Measurements from ENCODE around the gene AFF3. TPM values are rescaled to one million over a fixed set of nuclear protein-coding genes. Genes with fewer than 3 reads are reported as not detected.

AFF3 gene
- total RNA-seq, 5 donors from 2014 or later (not counting 1 experiment from before 2014, with no cell fraction given): 9.9 to 23.5 (median 11.5) TPM

DNA sequence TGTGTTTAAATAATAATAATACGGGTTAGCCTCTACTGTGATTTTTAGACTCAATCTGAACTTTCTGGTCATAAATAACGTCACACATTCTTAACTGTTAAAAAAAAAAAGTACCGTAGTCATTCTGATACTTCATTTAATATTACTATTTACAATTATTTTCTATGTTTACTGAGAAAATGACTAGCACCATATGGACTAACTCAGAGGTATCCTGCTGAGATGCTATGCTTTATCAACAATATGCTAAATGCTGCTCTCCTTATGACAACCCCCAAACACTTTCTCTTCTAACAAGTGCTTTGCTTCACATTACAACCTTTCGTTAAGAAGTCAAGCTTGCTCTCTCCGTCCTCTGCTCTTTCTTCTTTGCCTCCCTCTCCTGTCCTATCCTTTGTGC, 182.1 kb downstream of the AFF3 start:
- Mint-ChIP-seq H3K4me1 (peaks cover 0 to 6% (median 0%) of the 10 kb centered on the region in 3 donors), H3K36me3 (no peaks in the 10 kb centered on the region), H3K9me3 (no peaks in the 10 kb centered on the region), H3K27me3 (no peaks in the 10 kb centered on the region), H3K4me3 (no peak overlapping the region), H3K27ac (no peak overlapping the region)
- ATAC-seq (replicated peaks in 1 of 4) (no peak), DNase-seq (no peak)
- Histone ChIP-seq H3K9me3 (peaks cover 2% of the 10 kb centered on the region), H3K27me3 (replicated peaks in 1 of 2; ENCODE audit: control insufficient read depth in 2 of 2, extremely low read depth in 1 of 2, insufficient read depth in 2 of 2, low read length in 1 of 2) (no peaks in the 10 kb centered on the region), H3K4me3 (ENCODE audit: control insufficient read depth in 1 of 2, extremely low read depth in 1 of 2, low read length in 1 of 2) (no peak overlapping the region), H3K4me1 (ENCODE audit: control insufficient read depth in 1 of 2, extremely low read depth in 1 of 2, insufficient read depth in 2 of 2, low read length in 2 of 2) (no peaks in the 10 kb centered on the region), H3K27ac (ENCODE audit: low read length) (no peak overlapping the region), H3K36me3 (ENCODE audit: control insufficient read depth in 2 of 2, extremely low read depth in 1 of 2, insufficient read depth in 1 of 2, low read length in 1 of 2) (no peaks in the 10 kb centered on the region)
- 73% methylated on average over 2 of the region's 5 CpGs for WGBS (ENCODE audit: insufficient coverage)
- CTCF ChIA-PET: no interaction called here
- POLR2A ChIA-PET: no interaction called here

DNA sequence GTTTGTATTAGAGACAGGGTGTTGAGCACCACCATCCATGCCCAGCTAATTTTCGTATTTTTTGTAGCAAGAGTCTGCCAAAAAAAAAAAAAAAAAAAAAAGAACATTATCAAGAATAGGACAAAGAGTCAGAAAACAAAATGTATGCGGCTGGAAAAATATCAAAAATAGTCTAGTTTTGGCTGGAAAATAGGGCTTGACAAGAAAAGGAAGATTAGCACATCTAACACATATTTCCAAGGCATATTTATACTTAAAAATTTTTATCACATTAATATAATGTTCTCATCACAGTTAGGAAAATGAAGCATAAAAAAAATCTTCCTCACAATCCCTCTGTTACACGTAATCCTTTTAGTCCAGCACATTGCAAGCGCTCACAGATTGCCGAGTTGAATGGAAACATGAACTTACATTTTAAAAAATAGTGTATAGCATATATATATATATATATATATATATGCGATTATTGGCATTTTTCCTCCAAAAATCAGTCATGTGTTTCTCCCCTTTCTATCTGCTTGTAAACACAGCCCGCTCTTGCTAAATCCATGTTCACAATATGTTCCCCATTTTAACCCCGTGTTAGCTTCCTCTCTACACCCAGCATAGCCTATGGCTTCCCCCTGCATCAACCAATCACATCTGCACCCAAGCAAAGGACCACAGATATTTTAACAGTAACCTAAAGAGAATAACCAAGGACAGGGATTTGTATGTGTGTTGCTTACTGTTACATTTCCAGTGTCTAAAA, 183.0 kb downstream of the AFF3 start:
- no peak overlapping the region for H3K27ac ChIP-seq (ENCODE audit: low read length)
- H3K4me3 ChIP-seq (ENCODE audit: control insufficient read depth in 1 of 2, extremely low read depth in 1 of 2, low read length in 1 of 2): no peak overlapping the region
- Mint-ChIP-seq H3K27ac (no peak overlapping the region), H3K9me3 (no peaks in the 10 kb centered on the region), H3K27me3 (no peaks in the 10 kb centered on the region), H3K4me3 (no peak overlapping the region), H3K4me1 (peaks cover 0 to 6% (median 0%) of the 10 kb centered on the region in 3 donors), H3K36me3 (no peaks in the 10 kb centered on the region)
- ChIA-PET POLR2A (interaction anchor here in 1 of 2 donors (0.7 kb wide), 1 partner anchor 26 kb away, joined by 9 read pairs; no protein-coding TSS in a partner anchor), CTCF (no interaction called here)
- WGBS (ENCODE audit: insufficient coverage): no CpG with 5 or more reads among the region's 8 CpGs
- DNase-seq (no peak), ATAC-seq (replicated peaks in 1 of 4) (no peak)
- no peaks in the 10 kb centered on the region for H3K4me1 ChIP-seq (ENCODE audit: control insufficient read depth in 1 of 2, extremely low read depth in 1 of 2, insufficient read depth in 2 of 2, low read length in 2 of 2)
- no peaks in the 10 kb centered on the region for H3K27me3 ChIP-seq (replicated peaks in 1 of 2; ENCODE audit: control insufficient read depth in 2 of 2, extremely low read depth in 1 of 2, insufficient read depth in 2 of 2, low read length in 1 of 2)
- H3K9me3 ChIP-seq: peaks cover 2% of the 10 kb centered on the region
- H3K36me3 ChIP-seq (ENCODE audit: control insufficient read depth in 2 of 2, extremely low read depth in 1 of 2, insufficient read depth in 1 of 2, low read length in 1 of 2): no peaks in the 10 kb centered on the region

DNA sequence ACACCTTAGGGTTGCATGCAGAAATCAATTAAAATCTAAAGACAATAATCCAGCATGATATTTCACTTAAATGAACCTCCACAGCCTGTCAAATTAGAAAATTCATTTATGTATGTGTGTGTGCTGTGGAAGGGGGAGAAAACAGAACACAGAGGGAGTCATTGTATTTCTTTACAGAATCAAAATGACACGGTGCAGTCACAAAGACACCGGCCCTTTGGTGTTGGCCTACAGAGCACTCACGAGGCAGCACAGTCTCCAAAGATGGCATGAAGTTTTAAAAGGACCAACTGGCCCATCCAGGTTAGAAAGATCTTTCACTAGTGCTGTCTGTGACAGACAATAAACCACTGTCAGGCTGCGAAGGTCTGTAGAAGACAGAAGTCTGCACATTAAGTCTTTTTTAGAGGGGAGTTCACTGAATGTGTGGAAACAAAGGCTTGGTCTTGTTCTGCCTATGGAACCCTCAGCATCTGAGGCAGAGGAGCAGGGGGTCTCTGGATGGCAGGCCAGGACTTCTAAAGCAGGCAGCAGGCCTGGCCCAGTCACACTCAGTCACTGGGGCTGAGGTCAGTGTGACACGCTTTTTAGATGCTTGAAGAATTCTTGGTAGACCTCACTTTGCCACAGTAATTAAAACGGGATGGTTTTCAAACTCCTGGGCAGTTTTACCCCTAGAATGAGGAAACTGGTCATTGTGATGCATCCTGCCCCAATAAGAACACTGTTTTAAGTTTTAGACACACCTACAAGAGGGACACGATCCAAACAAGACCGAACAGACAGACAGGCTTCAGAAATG, 184.9 kb downstream of the AFF3 start:
- WGBS (ENCODE audit: insufficient coverage): 91% methylated on average over 8 of the region's 8 CpGs
- no peaks in the 10 kb centered on the region for H3K9me3 Mint-ChIP-seq
- ChIA-PET POLR2A (no interaction called here), CTCF (no interaction called here)
- no peak overlapping the region for H3K27ac Mint-ChIP-seq
- H3K4me1 ChIP-seq (ENCODE audit: control insufficient read depth in 1 of 2, extremely low read depth in 1 of 2, insufficient read depth in 2 of 2, low read length in 2 of 2): no peaks in the 10 kb centered on the region
- ATAC-seq (replicated peaks in 1 of 4) (no peak), DNase-seq (no peak)
- H3K27ac ChIP-seq (ENCODE audit: low read length): no peak overlapping the region
- no peak overlapping the region for H3K4me3 Mint-ChIP-seq
- no peak overlapping the region for H3K4me3 ChIP-seq (ENCODE audit: control insufficient read depth in 1 of 2, extremely low read depth in 1 of 2, low read length in 1 of 2)
- H3K9me3 ChIP-seq: no peaks in the 10 kb centered on the region
- peaks cover 0 to 6% (median 0%) of the 10 kb centered on the region in 3 donors for H3K4me1 Mint-ChIP-seq
- H3K27me3 Mint-ChIP-seq: no peaks in the 10 kb centered on the region
- peaks cover 0 to 3% of the 10 kb centered on the region in 2 donors for H3K36me3 ChIP-seq (ENCODE audit: control insufficient read depth in 2 of 2, extremely low read depth in 1 of 2, insufficient read depth in 1 of 2, low read length in 1 of 2)
- peaks cover 3% of the 10 kb centered on the region for H3K36me3 Mint-ChIP-seq
- no peaks in the 10 kb centered on the region for H3K27me3 ChIP-seq (replicated peaks in 1 of 2; ENCODE audit: control insufficient read depth in 2 of 2, extremely low read depth in 1 of 2, insufficient read depth in 2 of 2, low read length in 1 of 2)

DNA sequence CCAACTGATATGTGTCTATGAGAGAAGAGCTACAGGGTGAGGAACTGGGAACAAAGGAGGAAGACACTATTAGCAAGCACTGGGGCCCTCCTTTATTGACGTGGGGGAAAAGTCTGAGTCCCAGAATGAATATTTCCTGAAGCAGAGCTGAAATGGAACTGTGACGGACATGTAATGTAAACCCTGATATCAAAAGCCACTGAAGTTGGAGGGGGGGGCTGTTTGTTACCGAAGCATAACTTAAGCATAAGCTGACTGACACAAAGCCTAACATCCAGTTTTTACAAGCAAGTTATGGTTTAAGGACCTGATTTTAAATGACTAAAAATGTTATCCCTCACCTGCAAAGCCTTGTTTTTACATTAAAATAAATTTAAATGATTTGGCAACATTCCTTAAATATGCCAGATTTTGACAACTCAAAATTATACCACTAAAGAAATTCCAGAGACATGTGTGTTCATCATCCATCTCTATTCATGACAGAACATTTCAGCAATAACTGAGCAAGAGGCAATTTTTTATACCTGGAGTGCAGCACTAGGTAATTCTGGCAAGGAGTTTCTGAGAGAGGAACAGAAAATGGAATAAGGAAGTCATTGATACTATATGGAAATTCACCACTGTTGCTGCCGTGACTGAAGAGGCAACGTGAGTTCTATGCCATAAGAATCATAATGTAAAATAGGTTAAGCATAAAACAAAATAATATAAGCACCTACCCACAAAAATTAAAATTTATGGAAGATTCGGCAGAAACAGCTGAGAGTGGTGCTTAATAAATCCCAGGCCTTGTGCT, 186.0 kb downstream of the AFF3 start:
- Mint-ChIP-seq H3K9me3 (no peaks in the 10 kb centered on the region), H3K4me3 (no peak overlapping the region), H3K4me1 (no peaks in the 10 kb centered on the region), H3K27me3 (no peaks in the 10 kb centered on the region), H3K36me3 (peaks cover 3% of the 10 kb centered on the region), H3K27ac (no peak overlapping the region)
- Histone ChIP-seq H3K36me3 (ENCODE audit: control insufficient read depth in 2 of 2, extremely low read depth in 1 of 2, insufficient read depth in 1 of 2, low read length in 1 of 2) (peaks cover 0 to 3% of the 10 kb centered on the region in 2 donors), H3K4me3 (ENCODE audit: control insufficient read depth in 1 of 2, extremely low read depth in 1 of 2, low read length in 1 of 2) (no peak overlapping the region), H3K27me3 (replicated peaks in 1 of 2; ENCODE audit: control insufficient read depth in 2 of 2, extremely low read depth in 1 of 2, insufficient read depth in 2 of 2, low read length in 1 of 2) (no peaks in the 10 kb centered on the region), H3K4me1 (ENCODE audit: control insufficient read depth in 1 of 2, extremely low read depth in 1 of 2, insufficient read depth in 2 of 2, low read length in 2 of 2) (no peaks in the 10 kb centered on the region), H3K9me3 (no peaks in the 10 kb centered on the region), H3K27ac (ENCODE audit: low read length) (no peak overlapping the region)
- DNase-seq: no peak
- POLR2A ChIA-PET: no interaction called here
- ATAC-seq (replicated peaks in 1 of 4): no peak
- CTCF ChIA-PET: no interaction called here
- no CpG with 5 or more reads among the region's 6 CpGs for WGBS (ENCODE audit: insufficient coverage)

DNA sequence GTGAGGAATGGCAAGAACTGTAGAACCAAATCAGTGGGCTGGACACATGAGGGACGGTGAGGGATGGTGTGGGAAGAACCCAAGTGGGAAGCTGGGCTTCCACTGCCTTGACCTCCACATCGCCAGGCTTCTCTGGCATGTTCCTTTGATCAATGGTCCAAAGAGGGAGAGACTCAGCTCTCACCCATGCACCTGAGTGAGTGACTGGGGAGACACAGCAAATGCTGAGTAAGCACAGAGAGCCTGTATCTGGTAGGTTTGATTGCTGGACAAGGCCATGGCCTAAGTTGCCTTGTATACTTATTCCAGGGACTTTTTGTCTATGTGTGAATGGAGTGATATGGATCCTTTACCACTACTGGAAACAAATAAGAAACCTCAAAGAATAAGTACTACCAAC, 188.6 kb downstream of the AFF3 start:
- Mint-ChIP-seq H3K27me3 (no peaks in the 10 kb centered on the region), H3K4me3 (no peak overlapping the region), H3K36me3 (peaks cover 3% of the 10 kb centered on the region), H3K9me3 (no peaks in the 10 kb centered on the region), H3K27ac (no peak overlapping the region), H3K4me1 (no peaks in the 10 kb centered on the region)
- POLR2A ChIA-PET: no interaction called here
- H3K27ac ChIP-seq (ENCODE audit: low read length): no peak overlapping the region
- WGBS (ENCODE audit: insufficient coverage): 83% methylated on average over 1 of the region's 2 CpGs
- CTCF ChIA-PET: no interaction called here
- no peaks in the 10 kb centered on the region for H3K9me3 ChIP-seq
- H3K36me3 ChIP-seq (ENCODE audit: control insufficient read depth in 2 of 2, extremely low read depth in 1 of 2, insufficient read depth in 1 of 2, low read length in 1 of 2): peaks cover 0 to 3% of the 10 kb centered on the region in 2 donors
- ATAC-seq (replicated peaks in 1 of 4) (no peak), DNase-seq (no peak)
- no peaks in the 10 kb centered on the region for H3K27me3 ChIP-seq (replicated peaks in 1 of 2; ENCODE audit: control insufficient read depth in 2 of 2, extremely low read depth in 1 of 2, insufficient read depth in 2 of 2, low read length in 1 of 2)
- H3K4me3 ChIP-seq (ENCODE audit: control insufficient read depth in 1 of 2, extremely low read depth in 1 of 2, low read length in 1 of 2): no peak overlapping the region
- no peaks in the 10 kb centered on the region for H3K4me1 ChIP-seq (ENCODE audit: control insufficient read depth in 1 of 2, extremely low read depth in 1 of 2, insufficient read depth in 2 of 2, low read length in 2 of 2)

DNA sequence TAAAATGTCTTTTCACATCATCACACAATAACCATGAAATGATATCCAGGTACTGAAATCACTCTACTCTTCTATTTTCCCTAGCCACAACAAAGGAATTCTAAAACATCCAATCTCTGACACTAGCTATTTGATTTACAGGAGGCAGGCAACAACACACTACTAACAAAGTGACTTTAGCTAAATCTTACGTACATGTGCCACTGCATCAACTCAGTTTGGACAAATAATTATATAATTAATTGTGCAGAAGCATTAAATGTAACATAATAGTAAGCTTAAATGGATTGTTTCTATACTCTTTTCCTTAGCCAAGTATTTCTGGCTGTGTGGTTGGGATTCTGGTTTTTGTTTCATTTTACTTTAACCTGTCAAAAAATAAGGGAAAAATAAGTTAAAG, 192.4 kb downstream of the AFF3 start:
- no peaks in the 10 kb centered on the region for H3K9me3 Mint-ChIP-seq
- H3K27me3 Mint-ChIP-seq: no peaks in the 10 kb centered on the region
- no peak for DNase-seq
- H3K4me3 Mint-ChIP-seq: no peak overlapping the region
- peaks cover 0 to 3% of the 10 kb centered on the region in 2 donors for H3K36me3 ChIP-seq (ENCODE audit: control insufficient read depth in 2 of 2, extremely low read depth in 1 of 2, insufficient read depth in 1 of 2, low read length in 1 of 2)
- no peaks in the 10 kb centered on the region for H3K4me1 Mint-ChIP-seq
- H3K36me3 Mint-ChIP-seq: peaks cover 13% of the 10 kb centered on the region
- H3K4me3 ChIP-seq (ENCODE audit: control insufficient read depth in 1 of 2, extremely low read depth in 1 of 2, low read length in 1 of 2): no peak overlapping the region
- H3K27ac Mint-ChIP-seq: no peak overlapping the region
- ChIA-PET POLR2A (interaction anchor here in 1 of 2 donors (0.6 kb wide), 1 partner anchor 156 kb away, joined by 3 read pairs; no protein-coding TSS in a partner anchor), CTCF (no interaction called here)
- H3K4me1 ChIP-seq (ENCODE audit: control insufficient read depth in 1 of 2, extremely low read depth in 1 of 2, insufficient read depth in 2 of 2, low read length in 2 of 2): no peaks in the 10 kb centered on the region
- WGBS (ENCODE audit: insufficient coverage): no CpG with 5 or more reads among the region's 1 CpG
- no peaks in the 10 kb centered on the region for H3K9me3 ChIP-seq
- ATAC-seq (replicated peaks in 1 of 4): no peak
- H3K27me3 ChIP-seq (replicated peaks in 1 of 2; ENCODE audit: control insufficient read depth in 2 of 2, extremely low read depth in 1 of 2, insufficient read depth in 2 of 2, low read length in 1 of 2): no peaks in the 10 kb centered on the region
- H3K27ac ChIP-seq (ENCODE audit: low read length): no peak overlapping the region

All from T-cell (primary cell).